ENCODE data around the gene SFXN5.
"Not testable (repeated sequence)": the region's sequence is repeated elsewhere in the genome, so short reads cannot be mapped to it uniquely, and the experiment has no call there.

SFXN5 gene

GRCh38 chr2:72921088-72921851, 150.2 kb downstream of the SFXN5 start:
- DNase-seq (ENCODE audit: low spot score): no peak

GRCh38 chr2:72920318-72921087, 151.0 kb downstream of the SFXN5 start:
- DNase-seq (ENCODE audit: low spot score): no peak

- no peak for DNase-seq (ENCODE audit: low spot score)
Measured at GRCh38 chr2:72919414-72920317, 151.8 kb downstream of the SFXN5 start.

- no peak for DNase-seq (ENCODE audit: low spot score)
Measured at GRCh38 chr2:72917877-72918553, 153.5 kb downstream of the SFXN5 start.

- DNase-seq (ENCODE audit: low spot score): no peak
Measured at GRCh38 chr2:72917138-72917876, 154.2 kb downstream of the SFXN5 start, which contains the start of gene EMX1. TSS of gene EMX1 (plus strand) at chr2:72917519. CDS start at chr2:72917853, 334 bp downstream.

GRCh38 chr2:72916743-72917137, 154.8 kb downstream of the SFXN5 start:
- DNase-seq (ENCODE audit: low spot score): no peak

- DNase-seq (ENCODE audit: low spot score): no peak
Measured at GRCh38 chr2:72915907-72916742, 155.4 kb downstream of the SFXN5 start.

- no peak for DNase-seq (ENCODE audit: low spot score)
Measured at GRCh38 chr2:72915320-72915906, 156.1 kb downstream of the SFXN5 start.

GRCh38 chr2:72914589-72915319, 156.8 kb downstream of the SFXN5 start:
- no peak for DNase-seq (ENCODE audit: low spot score)

- DNase-seq (ENCODE audit: low spot score): no peak
Measured at GRCh38 chr2:72914206-72914559, 157.3 kb downstream of the SFXN5 start.

GRCh38 chr2:72913486-72914205, 157.9 kb downstream of the SFXN5 start:
- DNase-seq (ENCODE audit: low spot score): no peak

GRCh38 chr2:72911256-72911655, 160.3 kb downstream of the SFXN5 start:
- DNase-seq (ENCODE audit: low spot score): no peak

- DNase-seq (ENCODE audit: low spot score): no peak
Measured at GRCh38 chr2:72908741-72909140, 162.8 kb downstream of the SFXN5 start.

GRCh38 chr2:72907369-72907768, 164.1 kb downstream of the SFXN5 start:
- not testable (repeated sequence) for DNase-seq (ENCODE audit: low spot score)

GRCh38 chr2:72901426-72901825, 170.1 kb downstream of the SFXN5 start:
- DNase-seq (ENCODE audit: low spot score): no peak

- DNase-seq (ENCODE audit: low spot score): no peak
Measured at GRCh38 chr2:72900191-72900825, 171.2 kb downstream of the SFXN5 start.

GRCh38 chr2:72898585-72898906, 173.0 kb downstream of the SFXN5 start:
- no peak for DNase-seq (ENCODE audit: low spot score)
